NCI-H1436 treated with DMSO at 0.1 percent for 48 hours (cell line): ENCODE data around the gene GRSF1.
"Not testable (repeated sequence)": the region's sequence is repeated elsewhere in the genome, so short reads cannot be mapped to it uniquely, and the experiment has no call there.

Experiments
- DNase-seq: peaks from one replicate; lab custom pipeline; 2025; lab: John Stamatoyannopoulos, UW

GRSF1 gene, protein sequence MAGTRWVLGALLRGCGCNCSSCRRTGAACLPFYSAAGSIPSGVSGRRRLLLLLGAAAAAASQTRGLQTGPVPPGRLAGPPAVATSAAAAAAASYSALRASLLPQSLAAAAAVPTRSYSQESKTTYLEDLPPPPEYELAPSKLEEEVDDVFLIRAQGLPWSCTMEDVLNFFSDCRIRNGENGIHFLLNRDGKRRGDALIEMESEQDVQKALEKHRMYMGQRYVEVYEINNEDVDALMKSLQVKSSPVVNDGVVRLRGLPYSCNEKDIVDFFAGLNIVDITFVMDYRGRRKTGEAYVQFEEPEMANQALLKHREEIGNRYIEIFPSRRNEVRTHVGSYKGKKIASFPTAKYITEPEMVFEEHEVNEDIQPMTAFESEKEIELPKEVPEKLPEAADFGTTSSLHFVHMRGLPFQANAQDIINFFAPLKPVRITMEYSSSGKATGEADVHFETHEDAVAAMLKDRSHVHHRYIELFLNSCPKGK

DNA sequence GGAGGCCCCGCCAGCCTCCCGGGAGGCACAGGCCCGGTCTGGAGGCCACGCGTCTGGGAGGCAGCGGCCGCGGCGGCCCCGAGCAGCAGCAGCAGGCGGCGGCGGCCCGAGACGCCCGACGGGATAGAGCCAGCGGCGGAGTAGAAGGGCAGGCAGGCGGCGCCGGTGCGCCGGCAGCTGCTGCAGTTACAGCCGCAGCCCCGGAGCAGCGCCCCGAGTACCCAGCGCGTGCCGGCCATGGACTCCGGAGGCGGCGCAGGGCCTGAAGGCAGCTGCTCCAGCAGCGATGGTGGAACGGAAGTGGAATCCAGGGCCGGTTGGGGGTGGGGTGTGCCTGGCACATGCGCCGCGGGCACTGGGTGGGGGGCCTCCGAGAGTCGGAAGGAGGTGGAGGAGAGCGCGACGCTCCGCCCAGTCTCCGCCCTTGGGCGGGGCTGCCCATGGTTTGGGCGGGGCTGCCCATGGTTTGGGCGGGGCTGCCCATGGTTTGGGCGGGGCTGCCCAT is at the start of gene GRSF1:
Gene GRSF1, minus strand, starts transcription at position 302 of the 505 bp plus-strand sequence. Its CDS starts 63 bp downstream, at position 239.
- no peak for DNase-seq

DNA sequence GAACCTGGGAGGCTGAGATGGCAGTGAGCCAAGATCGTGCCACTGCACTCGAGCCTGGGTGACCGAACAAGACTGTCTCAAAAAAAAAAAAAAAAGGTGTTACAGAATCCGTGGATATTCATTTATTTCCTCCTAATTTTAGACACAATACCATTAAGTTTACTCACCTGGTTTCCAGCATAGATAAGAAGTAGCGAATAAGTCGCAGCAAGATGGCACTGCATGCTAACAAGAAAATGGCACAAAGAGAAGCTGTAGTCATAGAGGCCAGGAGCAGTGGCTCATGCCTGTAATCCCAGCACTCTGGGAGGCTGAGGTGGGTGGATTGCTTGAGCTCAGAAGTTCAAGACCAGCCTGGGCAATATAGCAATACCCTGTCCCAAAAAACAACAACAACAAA is 45.5 kb upstream of the GRSF1 start:
- no peak for DNase-seq

DNA sequence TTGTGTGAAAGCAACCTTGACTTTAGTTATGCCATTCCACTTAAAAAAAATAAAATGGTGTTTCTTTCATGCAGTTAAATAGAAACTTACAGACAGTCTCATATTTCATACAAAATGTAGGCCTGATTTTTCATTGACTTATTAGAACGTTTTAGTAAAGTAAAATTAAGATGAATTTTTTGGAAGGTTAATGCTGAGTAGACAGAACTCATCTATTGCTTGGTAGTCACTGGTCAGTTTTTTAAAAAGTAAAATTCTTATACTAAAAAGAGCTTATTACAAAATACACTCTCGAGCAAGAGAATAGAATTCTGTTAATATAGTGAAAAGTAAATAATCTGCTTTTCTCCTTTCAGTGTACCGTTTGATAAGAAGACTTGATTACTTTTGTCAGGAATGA is 41.0 kb upstream of the GRSF1 start:
- DNase-seq: no peak

DNA sequence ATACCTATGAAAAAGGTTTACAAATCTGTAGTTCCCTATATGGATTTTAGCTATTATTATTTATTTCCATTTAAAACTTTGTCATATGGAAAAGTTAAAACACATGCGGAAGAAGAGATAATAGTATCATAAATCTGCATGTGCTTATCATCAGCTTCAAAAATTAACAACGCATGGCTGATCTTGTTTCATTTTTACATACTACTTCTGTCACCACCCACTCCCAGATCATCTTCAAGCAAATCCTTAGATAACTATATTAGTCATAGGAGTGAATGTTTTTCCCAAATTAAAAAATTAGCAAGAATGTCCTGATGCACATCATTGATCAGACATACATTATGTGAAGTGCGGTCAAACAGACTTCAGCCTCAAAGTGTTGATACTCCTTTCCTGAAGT is 37.9 kb upstream of the GRSF1 start:
- DNase-seq: no peak

DNA sequence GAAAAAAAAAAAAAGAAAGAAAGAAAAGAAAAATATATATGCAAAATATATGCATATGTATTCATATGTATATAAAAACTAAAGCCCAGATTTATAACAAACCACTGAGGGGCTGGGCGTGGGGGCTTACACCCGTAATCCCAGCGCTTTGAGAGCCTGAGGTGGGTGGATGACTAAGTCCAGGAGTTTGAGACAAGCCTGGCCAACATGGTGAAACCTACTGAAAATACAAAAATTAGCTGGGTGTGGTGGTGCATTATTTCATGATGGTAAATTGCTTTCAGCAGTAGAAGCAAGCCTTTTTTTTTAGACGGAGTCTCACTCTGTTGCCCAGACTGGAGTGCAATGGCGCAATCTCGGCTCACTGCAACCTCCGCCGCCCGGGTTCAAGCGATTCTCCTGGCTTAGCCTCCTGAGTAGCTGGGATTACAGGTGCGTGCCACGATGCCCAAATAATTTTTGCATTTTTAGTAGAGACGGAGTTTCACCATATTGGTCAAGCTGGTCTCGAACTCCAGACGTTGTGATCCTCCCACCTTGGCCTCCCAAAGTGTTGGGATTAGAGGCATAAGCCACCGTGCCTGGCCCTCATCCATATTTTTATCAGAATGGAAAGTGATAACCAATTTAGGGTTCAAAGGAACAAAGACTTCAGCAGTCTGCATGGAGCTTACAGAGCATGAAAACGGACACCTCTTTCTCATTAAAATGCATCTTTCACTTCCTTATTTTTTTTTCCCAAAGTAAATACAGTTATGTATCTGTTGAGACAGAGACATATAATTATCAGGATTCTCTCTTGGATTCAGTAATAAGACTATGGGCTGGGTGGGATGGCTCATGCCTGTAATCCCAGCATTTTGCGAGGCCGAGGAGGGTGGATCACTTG is 34.8 kb upstream of the GRSF1 start:
- DNase-seq: no peak

DNA sequence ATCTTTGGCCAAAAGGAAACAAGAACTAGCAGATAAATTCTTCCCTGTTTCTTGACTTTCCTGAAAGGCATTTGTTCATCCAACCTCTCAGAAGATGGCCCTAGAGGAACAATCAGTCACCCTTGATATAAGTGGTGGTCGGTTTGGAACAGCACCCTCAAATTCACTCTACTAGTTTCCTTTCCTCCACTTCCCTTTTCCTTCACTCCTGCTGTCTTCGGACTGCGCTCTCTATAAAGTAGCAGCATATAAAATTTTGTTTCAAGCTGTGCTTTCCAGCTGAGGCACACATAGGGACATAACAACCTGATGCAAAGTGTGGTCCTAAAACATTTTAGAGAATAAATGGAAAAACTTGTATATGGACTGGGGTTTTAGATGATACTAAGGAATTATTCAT is 33.5 kb upstream of the GRSF1 start:
- no peak for DNase-seq

DNA sequence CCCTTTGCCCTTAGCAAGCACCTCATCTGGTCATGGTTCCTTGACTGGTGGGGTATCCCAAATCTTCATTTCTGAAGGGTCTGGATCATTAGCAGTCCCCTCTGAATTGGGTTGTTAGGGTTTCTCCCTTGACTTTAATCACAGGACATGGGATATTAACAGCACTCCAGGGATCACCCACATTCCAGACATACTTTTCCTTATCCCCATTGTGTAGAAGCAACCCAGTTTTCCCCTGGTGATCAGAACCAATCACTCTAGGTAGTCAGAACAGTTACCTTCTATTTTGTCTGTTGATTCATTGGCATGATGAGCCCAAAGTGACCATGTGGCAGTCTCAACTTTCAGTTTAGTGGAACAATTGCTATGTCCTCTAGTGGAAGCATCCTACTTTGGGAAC is 29.1 kb upstream of the GRSF1 start:
- DNase-seq: no peak

DNA sequence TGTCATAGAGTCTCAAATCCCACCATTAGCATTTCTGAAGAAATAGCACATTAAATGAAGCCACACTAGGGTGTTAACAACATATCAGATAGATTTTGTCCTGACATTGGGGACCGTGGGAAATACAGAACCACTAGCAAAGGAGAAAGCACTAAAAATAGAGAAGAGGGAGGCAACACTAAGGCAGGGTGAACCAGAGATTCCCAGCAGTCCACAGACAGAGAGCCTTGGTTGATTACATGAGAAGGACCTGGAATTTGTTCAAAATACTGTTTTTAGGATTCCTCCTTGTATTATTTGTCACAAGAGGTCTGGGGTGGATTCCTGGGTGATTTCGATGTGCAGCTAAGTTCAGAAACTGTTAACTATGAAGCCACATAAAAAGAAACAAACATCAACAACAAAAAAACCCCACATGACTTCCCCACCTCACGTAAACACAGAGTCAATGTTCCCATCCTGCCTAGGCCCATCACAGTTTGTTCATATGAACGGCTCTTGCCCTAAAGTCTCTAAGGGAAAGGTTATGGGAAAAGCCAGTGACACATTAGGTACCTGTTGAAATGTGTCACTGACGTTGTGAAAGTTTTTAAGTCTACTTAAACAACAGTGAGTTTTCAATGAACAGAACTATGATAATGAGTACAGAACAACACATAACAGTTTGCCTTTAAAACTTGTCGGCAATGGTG is 23.6 kb upstream of the GRSF1 start:
- DNase-seq: no peak

DNA sequence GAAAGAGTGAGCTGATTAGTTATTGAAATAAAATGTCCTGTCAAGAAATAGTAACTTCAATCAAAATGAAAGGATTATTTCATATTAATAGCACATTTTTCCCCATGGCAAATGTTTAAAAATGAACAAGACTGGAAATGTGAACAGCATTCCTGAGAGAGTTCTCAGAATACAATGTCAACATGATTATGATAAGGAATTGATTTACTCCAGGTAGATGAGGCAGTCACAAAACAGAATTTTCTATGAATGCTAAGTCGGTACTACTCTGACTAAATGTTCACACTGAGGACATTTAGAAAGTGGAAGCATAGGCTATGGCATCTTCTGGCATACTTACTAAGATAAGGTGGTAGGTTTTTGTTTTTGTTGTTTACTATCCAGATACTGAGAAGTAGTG is 19.4 kb upstream of the GRSF1 start:
- no peak for DNase-seq

DNA sequence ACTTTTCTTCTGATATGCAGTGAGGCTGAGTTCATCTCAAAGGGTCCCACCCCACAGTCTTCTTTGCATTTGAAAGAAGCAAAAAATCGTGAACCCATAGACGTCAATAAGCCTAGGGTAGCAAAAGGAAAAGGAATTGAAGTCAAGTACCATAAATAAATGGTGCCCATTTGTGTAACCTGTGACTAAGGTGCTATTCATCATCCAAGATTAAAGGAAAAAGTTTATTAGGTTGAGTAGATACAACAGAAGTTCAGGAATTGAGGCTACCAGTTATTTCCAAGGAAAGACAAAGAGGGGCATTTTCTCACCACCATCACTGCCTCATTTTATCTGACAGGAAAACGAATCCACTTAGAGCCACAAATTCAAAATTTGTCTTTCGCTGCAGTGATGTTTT is 18.8 kb upstream of the GRSF1 start:
- DNase-seq: no peak

DNA sequence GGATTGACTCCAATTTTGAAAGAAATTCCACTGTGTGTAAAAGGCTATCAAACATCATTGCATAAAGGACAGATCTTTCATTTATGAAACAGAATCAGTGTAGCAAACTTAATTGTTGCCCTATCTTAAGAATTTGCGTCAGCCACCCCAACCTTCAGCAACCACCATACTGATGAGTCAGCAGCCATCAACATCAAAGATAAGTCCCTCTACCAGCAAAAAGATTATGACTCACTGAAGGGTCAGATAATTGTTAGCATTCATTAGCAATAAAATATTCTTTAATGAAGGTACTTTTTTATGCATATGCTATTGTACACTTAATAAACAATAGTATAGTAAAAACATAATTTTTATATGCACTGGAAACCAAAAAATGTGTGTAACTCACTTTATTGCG is 15.8 kb upstream of the GRSF1 start:
- no peak for DNase-seq

DNA sequence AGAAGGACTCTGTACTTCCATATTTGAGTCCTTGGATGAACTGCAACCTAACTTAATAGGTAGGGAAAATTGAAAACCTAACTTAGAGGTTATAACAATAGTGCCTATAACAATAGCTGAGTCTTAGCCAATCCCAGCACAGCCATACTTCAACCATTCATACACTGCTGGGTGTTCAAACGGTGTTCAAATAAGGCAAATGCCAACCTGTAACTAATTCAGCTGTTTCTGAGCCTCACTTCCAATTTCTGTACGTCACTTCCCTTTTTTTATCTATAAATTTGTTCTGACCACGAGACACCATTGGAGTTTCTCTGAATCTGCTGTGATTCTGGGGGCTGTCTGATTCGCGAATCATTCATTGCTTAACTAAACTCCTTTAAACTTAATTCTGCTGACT is 9.6 kb upstream of the GRSF1 start:
- DNase-seq: no peak

DNA sequence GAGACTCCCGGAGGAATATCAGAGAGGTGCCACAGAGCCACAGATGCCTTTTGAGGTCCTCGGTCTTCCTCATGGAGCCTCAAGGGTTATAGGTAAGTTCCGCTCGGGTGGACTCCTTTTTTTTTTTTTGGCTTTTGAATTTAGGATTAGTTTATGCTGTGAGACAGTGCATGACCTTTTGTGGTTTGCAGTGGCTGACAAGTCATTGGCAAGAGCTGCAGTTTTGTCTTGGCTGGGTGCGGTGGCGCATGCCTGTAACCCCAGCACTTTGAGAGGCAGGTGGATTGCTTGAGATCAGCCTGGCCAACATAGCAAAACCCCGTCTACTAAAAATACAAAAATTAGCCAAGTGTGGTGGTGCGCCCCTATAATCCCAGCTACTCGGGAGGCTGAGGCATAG is 4.5 kb upstream of the GRSF1 start:
- no peak for DNase-seq

DNA sequence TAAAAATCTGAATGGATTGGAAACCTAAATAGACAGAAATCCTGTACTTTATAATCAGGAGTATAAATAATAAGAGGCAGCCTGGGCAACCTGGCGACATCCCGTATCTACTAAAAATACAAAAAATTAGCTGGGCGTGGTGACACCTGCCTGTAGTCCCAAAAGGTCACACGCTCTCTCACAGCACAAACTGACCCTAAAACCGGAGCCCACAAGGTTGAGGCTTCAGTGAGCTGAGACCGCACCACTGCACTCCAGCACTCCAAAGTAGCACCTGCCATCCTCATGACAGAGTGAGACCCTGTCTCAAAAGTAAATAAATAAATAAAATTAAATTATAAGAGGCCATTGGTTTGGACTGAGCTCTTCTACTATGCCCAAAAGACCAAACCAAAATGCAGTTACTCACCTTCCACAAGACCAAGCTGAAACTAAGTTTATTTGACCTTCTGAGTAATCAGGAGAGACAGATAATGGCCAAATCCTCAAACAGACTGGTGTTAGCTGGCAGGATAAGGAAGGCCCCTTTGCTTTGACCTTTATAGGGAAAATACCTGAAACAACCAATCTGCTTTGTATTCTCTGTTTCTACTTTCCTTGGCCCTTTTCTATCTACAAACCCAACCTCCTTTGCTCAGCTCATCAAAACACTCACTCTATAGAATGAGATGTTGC is 3.2 kb upstream of the GRSF1 start:
- DNase-seq: no peak

DNA sequence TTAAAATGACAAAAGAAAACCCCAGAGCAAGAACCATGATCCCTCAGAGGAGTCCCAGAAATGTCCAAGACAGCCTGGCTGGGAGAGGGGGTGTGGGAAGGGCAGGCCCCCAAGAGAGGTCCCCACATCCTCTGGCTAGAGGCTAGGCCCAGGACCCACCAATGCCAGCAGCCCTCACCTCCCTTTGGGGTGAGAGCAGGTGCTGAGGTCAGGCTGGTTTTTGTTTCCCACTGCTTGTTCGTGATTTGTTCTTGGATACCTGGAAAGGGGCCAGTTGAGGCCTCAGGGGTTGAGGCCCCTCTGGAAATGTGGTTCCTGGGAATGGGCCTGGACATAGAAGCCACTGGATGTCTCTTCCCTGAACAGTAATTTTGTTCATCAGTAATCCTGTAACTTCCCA is 2.3 kb upstream of the GRSF1 start:
- no peak for DNase-seq

DNA sequence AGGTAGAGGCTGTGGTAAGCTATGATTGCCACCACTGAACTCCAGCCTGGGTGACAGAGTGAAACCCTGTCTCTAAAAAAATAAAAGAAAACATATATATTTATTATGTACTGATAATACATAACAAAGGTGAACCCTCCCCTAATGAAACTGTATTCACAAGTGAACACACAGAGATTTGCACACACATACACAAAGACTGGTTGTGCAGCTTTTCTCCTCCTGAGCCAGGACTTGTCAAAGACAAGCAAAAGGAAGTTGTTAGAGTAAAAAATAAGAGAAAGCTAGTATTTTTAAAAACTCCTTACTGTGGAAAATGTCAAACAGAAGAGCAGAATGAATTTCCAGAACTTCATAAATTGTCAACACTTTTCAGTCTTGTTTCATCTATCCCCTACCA is 1.5 kb upstream of the GRSF1 start:
- DNase-seq: no peak

DNA sequence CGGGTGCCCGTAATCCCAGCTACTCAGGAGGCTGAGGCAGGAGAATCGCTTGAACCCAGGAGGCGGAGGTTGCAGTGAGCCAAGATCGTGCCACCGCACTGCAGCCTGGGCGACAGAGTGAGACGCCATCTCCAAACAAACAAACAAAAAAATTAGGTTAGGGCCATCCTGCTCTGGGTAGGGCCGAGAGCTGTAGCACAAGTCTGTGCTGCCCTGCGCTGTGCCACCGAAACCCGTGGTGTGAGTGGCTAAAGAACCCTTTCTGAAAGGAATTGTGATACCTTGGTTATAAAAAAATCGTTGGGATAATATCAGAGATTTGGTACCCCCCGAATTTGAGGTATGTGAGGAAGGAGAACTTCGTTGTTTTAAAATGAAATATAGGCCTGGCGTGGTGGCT is 941 bp upstream of the GRSF1 start:
- DNase-seq: not testable (repeated sequence)

DNA sequence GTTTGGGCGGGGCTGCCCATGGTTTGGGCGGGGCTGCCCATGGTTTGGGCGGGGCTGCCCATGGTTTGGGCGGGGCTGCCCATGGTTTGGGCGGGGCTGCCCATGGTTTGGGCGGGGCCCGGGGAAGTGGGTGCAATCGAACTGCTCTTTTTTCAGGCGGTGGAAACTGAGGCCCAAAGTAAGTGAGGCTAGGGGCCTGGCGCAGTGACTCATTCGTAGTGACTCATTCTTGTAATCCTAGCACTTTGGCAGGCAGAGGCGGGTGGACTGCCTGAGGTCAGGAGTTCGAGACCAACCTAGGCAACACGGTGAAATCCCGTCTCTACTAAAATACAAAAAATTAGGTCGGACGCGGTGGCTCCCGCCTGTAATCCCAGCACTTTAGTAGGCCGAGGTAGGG is 447 bp upstream of the GRSF1 start:
- not testable (repeated sequence) for DNase-seq

DNA sequence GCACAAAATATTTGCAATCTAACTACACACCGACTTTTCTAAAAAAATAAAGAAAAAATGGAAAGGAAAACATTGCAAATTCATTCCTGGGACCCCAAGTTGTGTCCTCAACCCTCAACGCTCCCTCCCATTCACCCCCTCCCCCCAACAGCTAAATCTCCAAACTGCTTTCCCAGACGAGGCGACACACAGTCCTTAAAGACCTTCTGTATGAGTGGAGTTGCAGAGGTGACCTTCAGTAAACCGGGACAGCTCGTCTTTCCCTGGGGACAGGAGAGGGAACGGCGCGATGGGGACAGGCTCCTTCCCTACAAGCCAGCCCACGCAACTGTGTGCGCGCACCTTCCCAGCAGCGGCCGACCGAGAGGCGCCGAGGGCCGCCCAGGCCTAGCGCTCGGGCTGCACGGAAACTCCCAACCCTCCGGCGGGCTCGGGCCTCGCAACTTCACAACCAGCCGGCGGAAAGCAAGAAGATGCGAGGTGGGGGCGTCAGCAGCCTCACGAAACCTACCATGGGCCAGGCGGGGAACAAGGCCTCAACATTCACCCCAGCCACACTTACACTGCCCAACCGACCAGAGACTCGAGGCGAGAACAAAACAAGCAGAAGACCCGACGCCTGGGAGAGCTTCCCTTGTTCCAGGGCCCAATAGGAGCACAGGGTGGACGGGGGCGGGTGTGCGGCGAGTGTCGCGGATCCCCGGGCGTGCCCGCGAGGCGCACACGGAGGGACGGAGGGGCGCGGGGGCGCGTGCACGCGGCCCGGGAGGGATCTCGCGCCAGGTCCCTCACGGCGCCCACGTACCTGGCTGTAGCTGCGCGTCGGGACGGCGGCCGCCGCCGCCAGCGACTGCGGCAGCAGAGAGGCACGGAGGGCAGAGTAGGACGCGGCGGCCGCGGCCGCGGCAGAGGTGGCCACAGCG is 763 bp downstream of the GRSF1 start:
- DNase-seq: no peak

DNA sequence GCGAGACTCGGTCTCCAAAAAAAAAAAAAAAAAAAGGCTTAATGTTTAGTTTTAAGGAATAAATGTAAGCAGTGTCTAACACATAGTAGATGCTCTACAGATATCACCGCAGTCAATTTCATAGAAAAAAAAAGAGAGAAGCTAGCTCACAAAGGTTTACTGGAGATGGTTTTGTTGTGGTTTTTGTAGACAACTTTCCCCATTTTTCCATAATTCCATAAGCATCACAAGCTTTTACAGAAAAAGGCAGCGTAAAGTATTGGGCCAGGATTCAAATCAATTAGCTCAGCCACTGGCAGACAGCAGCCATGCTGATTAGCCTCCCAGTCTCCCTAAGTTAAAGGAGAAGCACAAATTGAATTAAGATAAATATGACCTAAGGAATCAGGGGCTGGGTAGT is 1.5 kb downstream of the GRSF1 start:
- no peak for DNase-seq

DNA sequence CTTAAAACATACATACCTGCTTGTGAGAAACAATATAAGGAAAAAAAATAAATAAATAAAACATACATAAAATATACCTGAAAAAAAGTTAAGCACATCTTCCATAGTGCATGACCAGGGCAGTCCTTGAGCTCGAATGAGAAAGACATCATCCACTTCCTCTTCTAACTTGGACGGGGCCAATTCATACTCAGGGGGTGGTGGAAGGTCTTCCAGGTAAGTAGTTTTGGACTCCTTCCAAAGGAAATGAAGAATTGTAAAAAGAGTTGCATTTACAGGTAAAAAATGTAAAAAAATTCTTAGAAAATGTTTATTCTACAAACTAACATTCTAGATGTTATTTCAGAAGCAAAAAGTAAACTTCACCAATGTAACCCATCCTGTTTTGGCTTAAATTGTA is 3.6 kb downstream of the GRSF1 start:
- DNase-seq: no peak
